CD4-positive, alpha-beta T cell treated with Interleukin-1 beta for 1 hour (primary cell): ENCODE measurements around the gene MED15.
"Not testable (repeated sequence)": the region's sequence is repeated elsewhere in the genome, so short reads cannot be mapped to it uniquely, and the experiment has no call there.

Source experiments
- DNase-seq, 2 donors: peaks; one replicate each; pipeline ENCODE4 v3.0.0-alpha.2; 2020 to 2022

MED15 gene

GRCh38 chr22:20607157-20607907, 99.9 kb downstream of the MED15 start:
- DNase-seq, result no peak

DNA sequence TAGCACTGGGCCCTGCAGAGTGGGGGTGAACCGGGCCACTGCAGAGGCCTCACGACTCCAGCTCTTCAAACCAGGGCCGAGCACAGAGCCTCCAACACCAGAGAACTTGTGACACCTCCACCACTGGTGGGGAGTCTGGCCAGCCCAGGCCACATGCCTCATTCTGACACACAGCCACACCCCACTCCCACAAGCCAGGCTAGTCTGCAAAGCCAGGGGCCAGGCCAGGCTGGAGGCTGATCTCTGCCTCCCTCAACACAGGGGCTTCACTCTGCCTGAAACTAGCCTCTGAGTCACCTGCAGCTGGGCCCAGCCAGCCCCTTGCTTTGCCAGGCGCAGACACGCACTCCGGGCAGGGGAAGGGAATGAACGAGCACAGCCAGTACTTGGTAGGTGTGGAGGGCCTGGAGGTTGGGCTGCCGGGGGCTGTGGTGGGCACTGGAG, 102.9 kb downstream of the MED15 start:
- DNase-seq, result no peak

- DNase-seq, result no peak
Observed at GRCh38 chr22:20610757-20611156, 103.3 kb downstream of the MED15 start.

DNA sequence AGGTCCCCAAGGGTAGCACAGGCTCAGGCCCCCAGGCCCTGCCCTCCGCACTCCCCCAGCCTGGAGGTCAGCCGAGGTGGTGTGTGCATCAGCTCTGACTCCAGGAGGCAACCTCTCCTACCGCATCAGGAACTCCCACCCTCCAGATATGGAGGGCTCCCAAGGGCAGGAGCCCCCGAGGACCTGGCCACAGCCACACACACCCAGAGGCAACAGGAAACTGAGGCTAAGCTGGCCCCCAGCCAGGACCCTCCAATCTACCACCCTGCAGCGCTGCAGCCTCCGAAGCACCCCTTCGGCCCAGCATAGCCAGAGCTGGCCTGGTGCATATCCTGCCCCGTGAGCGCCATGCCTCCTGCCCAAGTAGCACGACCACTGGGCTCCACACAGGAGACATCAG, 104.0 kb downstream of the MED15 start:
- DNase-seq, result no peak

- DNase-seq, result no peak
Observed at GRCh38 chr22:20613301-20613700, 105.9 kb downstream of the MED15 start.

- DNase-seq, result no peak
Observed at GRCh38 chr22:20615021-20615420, 107.6 kb downstream of the MED15 start.

DNA sequence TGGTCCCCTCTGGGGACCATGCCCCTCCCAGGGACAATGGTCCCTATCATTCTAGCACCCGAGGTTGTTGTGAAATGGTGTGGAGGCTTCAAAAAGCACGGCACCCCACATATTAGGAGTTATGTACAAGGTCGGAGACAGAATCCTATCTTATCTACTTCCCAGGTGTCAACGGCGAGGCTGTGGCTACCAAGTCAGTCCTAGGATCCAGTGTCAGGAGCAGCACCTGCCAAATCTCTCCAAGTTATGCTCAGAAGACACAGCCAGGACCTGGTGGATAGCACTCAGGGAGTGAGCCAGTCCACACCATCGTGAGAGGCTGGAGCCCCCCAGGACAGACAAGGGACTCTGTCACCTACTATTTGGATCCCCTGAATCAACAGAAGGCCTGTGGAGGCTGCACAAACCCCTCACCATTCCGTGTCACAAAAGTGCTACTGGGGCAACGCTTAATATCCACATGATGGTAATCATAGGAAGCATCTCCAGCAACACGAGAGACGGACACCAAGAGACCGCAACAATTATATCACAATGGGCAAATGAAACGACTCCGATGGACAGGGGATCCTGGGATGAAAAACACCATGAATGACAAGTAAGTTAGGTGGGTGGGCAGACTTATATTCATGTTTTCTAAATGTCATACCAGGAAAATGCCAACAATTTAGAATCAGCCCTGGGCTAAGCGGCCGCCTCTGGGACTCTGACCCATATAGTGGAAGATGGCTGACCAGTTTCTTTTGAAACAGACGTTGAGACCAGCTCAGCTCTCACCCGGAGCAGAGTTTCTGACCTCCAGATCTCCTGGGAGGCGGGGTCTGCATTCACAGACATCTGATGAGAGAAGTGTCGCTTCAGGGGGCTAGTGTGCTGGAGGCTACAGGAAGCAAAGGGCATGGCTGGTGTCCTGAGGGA, 108.4 kb downstream of the MED15 start:
- no peak for DNase-seq

- DNase-seq, result no peak
Observed at GRCh38 chr22:20616451-20617043, 109.1 kb downstream of the MED15 start.

DNA sequence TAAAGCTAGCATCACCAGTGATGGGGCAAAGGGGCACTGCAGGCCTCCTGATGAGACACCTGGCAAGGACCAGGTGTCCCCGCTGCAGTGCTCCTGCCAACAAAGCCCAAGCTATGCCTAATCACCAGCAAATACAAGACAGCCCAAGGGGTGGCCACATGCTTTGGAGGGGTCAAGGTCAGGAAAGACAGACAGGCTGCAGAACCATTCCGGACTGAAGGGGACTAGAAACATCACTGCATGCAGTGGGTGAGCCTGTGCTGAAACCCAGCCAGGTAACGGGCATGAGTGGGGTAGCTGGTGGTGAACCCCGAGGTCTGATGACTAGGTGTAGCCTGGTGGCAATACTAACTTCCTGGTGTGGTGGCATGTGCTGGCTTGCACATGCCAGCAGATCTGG, 111.1 kb downstream of the MED15 start:
- DNase-seq, result no peak

- no peak for DNase-seq
Observed at GRCh38 chr22:20619045-20619892, 111.9 kb downstream of the MED15 start.

DNA sequence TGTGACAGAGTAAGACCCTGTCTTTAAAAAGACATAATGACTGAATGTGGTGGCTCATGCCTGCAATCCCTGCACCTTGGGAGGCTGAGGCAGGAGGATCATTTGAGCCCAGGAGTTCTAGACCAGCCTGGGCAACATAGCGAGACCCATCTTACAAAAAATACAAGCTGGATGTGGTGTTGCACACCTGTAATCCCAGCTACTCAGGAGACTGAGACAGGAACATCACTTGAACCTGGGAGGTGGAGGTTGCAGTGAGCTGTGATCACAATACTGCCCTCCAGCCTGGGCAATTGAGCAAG, 112.4 kb downstream of the MED15 start:
- DNase-seq, result not testable (repeated sequence)

- no peak for DNase-seq
Observed at GRCh38 chr22:20621162-20621561, 113.8 kb downstream of the MED15 start.

DNA sequence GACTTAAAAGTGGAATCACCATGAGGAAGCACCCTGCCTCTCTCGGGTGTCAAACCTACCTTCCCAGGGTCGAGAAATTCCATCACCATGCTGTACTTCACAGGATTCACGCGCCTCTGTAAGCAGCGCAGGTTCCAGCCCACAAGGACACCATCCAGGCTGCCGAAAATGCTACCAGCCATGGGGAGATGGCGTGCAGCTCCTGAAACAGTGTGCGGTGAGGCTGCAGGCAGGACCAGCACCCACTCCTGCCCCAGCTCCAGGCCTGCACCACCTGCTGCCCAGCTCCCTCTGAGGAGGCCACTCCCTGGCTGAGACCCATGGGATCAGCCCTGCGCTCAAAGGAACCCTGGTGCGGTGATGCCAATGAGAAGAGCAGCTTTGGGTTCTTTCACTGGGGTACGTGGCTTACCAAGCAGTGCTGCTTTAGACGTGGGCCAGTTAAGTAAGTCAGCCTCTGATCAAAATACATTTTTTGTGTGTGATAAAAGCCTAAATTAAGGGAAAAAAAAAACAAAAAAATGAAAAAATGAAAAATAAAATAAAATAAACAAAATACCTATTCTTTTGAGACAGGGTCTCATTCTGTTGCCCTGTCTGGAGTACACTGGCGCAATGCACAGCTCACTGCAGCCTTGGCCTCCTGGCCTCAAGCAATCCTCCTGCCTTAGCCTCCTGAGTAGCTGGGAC, 115.4 kb downstream of the MED15 start:
- DNase-seq, result no peak

DNA sequence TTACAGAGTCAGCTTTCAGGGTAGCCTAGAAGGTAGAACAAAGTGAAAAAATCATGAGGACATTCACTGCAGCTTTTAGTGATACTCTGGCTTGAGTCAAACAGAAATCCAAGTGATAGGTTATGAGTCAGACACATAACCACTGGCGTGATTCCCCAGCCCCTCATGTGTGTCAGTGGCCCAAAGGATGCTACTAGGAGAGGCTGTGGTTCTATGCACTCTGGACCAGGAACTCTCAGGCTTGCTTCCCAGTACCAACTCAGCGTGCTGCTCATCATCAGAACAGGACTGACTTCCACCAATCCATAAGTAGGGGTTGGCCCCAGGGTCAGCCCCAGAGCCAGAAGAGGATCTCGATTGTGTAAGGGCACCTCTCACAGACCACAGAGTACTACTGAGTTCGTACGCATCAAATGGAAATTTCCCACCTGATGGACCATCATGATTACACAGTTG, 116.8 kb downstream of the MED15 start:
- no peak for DNase-seq

DNA sequence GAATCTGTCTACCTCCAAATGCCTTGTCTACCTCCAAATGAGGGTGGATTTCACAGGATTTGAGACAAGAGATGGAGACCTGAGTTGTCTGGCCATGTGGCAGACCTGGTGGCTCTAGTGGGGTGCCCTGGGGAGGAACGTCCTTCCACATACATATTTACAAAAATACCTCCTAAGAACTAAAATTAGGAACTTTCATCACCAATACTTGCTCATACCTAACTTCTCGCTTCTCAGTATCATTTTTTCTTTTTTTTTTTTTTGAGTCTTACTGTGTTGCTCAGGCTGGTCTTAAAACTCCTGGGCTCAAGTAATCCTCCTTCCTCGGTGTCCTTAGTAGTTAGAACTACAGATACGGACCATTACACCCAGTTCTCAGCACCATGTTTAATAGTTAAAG, 117.9 kb downstream of the MED15 start:
- no peak for DNase-seq

DNA sequence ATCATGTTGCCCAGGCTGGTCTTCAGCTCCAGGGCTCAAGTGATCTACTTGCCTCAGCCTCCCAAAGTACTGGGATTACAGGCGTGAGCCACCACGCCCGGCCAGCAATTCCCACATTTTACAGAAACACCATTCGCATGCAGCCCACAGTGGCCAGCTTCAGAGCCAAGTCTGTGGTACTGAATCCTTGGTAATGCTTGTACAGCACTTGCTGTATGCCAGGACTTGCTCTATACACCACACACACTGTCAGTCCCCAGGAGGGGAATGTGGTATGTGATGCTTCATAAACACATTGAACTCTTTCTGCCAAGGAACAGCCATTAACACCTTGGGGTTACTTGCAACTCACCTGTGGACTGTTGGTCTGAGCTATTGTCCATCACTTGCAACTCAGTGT, 119.4 kb downstream of the MED15 start:
- DNase-seq, result no peak

DNA sequence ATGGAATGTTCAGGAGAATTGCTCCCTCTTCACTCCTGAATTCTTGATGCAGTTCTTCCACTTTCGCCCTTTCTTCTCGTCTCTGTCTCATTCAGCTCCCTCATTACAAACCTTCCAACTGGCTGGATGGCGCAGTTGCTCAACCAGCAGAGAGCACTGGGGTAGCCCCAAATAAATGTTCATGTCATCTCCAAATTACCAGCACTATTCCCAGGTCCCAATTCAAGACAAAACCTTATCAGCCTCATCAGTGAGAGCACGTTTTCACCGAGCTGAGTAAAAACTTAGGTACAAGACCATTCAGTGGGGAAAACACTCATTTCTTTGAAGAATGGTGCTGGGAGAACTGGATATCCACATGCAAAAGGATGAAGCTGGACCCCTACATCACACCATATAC, 120.0 kb downstream of the MED15 start:
- DNase-seq, result no peak

DNA sequence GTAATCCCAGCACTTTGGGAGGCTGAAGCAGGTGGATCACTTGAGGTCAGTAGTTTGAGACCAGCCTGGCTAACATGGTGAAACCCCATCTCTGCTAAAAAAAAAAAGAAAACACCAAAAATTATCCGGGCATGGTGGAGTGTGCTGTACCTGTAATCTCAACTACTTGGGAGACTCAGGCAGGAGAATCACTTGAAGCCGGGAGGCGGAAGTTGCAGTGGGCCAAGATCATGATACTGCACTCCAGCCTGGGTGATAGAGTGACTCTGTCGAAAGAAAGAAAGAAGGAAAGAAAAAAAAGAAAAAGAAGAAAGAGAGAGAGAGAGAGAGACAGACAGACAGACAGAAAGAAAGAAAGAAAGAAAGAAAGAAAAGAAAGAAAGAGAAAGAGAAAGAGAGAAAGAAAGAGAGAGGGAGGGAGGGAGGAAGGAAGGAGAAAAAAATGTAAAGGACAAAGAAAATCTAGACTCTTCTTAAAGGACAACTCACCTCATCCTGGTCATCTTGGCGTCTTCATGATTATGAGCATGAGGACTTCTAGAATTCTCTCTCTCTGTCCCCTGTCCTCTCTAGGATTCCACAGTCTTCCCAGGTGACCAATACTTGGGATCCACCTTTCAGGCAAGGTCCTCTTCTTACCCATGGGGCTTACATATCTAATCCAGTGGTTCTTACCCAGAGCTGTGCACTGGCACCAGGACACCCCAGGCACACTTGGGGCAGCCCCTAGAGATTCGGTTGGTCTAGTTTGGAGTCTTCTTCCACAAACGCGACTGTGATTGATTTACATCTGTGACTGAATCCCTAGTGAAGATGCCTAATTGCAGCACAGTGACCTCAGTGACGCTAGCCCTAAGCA, 120.9 kb downstream of the MED15 start:
- no peak for DNase-seq

GRCh38 chr22:20629401-20629800, 122.0 kb downstream of the MED15 start:
- no peak for DNase-seq

GRCh38 chr22:20630873-20631617, 123.6 kb downstream of the MED15 start:
- DNase-seq, result no peak
